ENCODE measurements around the gene PLD1.
"Not testable (repeated sequence)": the region's sequence is repeated elsewhere in the genome, so short reads cannot be mapped to it uniquely, and the experiment has no call there.

Gene PLD1

DNA sequence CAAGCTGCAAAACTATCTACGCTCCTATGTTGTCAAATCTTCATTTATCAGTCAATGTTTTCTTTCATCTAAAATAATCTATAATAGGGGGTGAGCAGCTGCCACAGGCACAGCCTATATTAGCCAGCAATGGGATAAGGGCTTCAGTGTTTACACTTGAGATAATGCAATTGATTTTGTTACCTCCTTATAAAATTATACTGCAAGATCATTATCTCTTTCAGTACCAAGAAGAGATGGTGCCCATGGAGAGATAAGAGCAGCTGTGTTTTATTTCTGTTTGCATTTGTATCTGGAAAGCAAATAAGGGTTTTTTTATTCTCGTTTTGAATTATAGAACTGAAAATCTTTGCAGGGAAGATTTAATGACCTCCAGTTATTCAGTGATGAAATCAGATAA is 68.9 kb downstream of the PLD1 start:
- DNase-seq: no peak

DNA sequence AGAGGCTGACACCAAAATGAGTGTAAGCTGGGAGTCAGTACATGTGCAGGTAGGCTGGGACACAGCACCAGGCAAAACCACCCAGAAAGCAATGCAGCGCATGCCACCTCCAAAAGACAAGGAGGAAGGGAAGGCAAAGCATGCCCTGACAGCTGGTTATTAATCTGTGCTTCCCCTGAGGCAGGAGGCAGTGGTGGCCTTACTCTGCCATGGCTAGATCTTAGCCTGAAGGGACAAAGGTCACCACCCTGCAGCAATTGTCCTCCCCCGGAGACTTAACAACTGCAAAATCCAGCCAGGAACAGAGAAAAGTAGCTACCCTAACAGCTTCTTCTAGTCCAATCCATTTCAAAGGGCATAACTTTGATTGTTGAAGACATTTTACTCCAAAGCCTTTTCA is 73.7 kb downstream of the PLD1 start:
- no peak for DNase-seq

DNA sequence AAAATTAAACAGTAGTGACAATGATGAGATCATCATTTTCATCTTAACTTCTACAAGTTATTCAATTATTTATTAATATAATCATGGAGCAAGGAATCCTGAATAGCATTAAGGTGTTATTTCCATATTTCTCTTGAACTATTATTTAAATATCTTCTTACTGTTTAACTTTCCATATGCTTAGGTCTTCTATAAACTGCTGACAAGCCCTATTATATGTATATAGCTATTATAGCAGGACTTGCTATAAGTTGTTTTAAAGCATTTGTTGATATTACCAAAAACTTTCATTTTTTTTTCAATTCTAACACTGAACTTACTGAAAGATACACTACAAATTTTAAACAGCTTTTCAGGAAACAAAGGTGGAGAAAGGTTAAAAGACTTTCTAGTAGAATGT is 76.7 kb downstream of the PLD1 start:
- no peak for DNase-seq

DNA sequence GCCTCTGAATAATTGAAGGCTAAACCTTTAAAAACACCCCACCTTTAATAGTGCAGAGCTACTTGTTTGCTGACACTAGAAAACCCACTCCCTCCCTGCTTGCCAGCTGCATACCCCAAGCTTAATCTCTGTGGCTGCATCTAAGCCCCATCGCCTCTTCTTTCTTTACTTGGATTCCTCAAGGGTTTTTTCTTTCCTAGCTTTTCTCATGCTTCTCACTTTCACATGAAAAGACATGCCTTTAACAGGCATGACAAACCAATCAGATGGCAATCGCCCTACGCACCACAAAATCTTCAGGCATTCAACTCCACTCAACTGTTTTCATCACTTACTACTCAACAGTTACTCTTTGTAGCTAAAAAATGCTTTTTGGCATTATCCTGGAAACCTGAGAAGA is 77.5 kb downstream of the PLD1 start:
- DNase-seq: no peak

DNA sequence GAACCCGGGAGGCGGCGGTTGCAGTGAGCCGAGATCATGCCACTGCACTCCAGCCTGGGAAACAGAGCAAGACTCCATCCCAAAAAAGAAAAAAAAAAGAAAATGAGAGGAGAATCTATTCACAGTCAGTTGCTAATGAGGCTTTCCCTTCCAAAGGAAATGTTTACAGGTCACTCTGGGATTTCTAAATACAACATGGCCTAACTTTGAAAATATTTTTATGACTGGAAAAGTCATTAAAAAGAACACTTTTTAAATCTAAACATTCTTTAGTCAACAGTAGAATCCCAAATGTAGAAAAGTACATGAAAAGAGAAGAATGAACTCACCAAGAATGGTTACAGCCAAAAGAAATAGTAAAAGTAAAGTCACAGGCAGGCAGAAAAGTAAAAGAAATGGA is 78.6 kb downstream of the PLD1 start:
- DNase-seq: no peak

DNA sequence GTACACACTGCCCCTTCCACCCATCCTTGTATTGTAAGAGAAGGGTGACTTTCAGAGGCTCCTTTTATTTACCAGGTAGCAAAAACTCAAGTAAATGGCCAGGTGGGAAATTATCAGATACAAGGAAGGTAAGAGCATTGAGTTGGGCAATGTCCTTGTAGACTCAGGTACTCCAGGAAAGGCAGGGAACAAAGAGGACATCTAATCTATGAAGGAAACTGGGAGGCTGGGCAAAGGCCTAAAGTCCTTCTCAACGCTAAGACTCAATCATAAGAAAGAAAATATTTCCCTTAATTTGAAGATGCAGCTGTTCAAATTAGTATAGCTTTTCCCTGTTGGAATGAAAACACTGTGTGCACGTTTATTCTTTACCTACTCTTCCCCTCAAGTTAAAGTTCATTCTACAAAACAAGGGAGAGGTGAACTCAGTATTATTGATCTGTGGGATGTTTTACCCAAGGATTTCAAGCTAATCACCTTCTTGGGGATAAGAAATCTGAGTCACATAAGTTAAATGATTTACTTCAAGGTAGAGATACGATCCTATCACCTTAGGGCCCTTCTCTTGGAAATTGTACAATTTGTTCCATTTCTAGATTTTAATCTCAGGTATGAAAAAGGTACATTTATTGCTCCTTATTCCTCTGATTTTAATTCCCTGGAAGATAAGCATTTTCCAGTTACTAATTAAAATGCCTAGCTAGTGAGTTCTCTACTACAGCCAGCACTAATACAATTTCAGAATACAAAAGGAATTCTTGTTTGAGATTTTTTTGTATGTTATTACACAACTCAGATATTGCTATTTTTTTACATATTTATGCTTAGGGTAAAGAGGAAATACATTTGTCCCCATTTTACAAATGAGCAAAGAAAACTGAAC is 80.6 kb downstream of the PLD1 start:
- no peak for DNase-seq

DNA sequence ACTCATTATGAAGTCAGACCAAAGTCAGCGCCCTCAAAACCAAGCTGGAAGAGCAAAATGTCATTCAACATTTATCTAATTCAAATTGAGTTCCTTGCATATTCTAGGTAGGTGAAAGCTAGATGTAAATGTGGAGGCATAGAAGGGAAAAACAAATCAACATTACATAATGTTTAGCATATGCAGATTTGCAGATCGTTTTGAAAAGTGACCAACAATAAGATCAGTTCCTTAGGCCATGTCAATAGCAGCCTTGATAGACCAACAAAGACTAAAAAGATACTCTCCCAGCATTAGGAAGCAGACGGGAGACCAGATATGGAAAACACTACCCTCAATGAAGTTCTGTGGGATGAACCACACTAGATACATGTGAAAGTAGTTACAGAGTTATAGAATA is 83.0 kb downstream of the PLD1 start:
- DNase-seq: no peak

DNA sequence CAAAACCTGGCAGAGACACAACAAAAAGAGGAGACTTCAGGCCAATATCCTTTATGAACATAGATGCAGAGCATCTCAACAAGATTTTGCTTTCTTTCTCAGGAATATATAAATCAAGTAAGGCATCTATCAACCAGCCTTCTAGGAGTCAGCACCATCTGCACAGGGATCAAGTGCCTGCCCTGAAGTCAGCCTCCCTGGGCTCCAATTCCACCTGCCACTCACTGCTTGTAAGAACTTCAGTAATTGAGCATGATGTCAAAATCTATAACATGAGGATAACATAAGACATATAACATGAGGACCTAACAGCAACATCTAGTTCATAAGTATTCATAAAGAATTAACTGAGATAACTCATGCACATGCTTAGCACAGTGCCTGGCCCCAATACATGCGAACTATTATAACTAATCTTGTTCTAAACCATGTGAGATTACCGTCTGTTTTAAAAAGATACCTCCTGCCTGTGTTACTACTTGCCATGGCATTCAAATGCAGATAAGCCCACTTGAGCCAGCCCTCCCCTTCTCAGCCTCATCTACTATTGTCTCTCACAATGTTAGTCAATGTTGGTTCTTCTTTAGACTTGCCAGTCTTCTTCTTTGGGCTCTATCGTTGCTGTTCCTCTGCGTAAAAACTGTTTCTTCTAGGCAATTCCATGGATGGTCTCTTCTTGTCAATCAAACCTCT is 91.6 kb downstream of the PLD1 start:
- DNase-seq: no peak

DNA sequence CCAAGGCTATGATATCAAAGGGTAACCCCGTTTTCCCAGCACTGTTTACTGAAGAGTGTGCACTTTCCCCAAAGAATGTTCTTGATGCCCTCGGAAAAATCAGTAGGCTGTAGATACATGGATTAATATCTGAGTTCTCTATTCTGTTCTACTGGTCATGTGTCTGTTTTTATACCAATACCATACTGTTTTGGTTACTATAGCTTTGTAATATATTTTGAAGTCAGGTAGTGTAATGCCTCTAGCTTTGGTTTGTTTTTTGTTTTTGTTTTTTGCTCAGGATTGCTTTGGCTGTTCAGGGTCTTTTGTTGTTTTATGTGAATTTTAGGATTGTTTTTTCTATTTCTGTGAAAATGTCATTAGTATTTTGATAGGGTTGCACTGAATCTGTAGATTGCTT is 95.1 kb downstream of the PLD1 start:
- no peak for DNase-seq

DNA sequence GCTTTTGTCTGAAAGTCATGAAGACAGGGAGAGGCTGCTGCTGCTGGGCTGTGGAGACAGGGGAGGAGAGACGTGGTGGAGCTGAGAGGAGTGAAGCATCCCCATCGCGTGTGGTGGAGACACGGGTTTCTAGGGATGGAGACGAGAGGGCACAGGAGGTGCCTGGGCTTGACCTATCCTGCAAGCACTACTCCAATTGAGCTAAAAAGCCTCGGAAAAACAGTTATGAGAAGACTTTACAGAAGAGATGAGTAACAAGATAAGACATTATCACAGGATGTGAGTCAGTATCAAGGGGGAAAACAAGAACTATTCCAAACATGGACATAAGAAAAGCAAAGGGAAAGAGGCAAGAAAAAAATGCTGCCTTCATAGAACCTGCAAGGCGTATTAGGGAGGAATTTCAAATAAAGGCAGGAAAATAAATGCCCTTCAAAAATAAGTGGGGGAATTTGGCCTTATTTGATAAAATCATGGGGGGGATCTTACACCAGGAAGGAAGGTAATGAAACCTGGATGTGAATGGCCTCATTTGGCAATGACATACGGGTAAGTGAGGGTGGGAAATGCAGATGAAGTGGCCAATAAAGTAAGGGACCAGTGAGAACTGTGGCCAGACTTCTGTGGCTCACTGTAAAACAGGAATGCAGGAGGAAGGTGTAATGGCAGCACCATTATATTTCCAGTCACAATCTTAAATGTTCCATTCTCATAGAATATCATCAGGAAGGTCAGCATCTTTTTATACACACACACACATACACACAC is 97.9 kb downstream of the PLD1 start:
- DNase-seq: no peak

DNA sequence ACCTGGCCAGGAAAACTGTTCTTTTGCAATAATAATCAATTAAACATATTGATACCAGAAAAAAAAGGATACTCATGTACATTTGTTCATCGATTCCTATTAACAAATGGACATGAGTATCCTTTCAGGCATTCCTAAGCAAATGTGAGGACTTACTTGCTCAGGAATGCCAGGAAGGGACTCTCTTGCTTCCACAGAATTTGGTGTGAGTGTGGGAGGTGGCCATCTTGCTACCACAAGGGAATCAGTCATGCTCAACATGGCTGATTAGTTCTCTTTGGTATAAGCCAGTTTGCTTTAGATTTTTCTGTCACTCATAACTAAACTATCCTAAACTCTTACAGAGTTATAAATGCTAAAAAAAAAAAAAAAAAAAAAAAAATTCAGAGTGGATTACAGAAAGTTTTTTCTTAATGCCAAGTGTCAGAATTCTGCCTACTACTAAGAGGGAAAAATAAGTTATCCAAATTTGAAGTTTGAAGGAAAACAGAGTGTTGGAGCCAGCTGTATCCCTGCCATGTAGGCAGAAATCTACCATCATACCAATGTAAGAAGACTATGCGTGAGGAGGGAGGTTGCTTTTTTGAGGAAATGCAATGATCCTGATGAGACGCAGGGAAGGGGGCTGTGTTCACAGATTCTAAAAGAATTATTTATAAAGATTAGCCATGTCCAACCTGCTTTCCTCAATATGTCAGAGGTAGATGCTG is 98.7 kb downstream of the PLD1 start:
- DNase-seq: no peak

DNA sequence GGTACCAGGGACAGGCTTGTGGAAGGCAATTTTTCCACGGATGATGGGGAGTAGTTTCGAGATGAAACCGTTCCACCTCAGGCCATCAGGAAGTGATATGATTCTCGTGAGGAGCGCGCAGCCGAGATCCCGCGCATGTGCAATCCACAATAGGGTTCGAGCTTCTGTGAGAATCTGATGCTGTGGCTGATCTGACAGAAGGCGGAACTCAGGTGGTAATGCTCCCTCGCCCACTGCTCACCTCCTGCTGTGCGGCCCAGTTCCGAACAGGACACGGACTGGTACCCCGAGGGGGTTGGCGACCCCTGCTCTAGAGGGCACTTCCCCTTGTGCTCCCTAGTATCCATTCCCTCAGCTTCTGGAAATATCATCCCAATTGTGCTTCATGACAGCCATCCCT is 99.9 kb downstream of the PLD1 start:
- no peak for DNase-seq

DNA sequence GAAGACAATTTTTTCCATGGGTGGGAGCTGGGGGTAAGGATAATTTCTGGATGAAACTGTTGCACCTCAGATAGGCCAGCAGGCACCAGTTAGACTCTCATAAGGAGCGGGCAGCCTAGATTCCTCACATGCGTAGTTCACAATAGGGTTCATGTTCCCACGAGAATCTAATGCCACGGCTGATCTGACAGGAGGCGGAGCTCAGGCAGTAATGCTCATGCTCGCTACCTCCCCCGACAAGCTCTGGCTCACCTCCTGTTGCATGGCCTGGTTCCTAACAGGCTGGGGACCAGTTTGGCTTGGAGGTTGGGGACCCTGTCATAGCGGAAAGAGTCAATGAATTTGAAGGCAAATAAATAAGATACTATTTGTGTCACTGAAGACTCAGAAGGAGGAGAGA is 105.5 kb downstream of the PLD1 start:
- DNase-seq: no peak

DNA sequence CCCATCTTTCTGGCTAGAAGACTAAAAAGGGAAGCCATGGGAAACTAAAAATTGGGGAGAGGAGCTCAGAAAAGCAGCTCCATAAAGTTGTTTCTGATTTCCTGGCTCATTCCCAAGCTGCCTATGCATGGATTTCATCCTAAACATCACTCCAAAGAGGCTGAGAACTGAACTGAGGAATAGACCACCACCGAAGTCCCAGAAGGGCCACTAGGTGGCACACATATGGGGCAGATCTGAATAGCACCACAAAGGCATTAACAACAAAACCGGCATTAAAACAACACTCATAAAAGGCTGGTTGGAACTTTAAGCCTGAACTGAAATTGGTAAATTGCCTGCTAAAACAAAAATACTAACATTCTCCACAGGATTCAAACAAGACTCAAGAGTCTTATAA is 106.3 kb downstream of the PLD1 start:
- DNase-seq: no peak

DNA sequence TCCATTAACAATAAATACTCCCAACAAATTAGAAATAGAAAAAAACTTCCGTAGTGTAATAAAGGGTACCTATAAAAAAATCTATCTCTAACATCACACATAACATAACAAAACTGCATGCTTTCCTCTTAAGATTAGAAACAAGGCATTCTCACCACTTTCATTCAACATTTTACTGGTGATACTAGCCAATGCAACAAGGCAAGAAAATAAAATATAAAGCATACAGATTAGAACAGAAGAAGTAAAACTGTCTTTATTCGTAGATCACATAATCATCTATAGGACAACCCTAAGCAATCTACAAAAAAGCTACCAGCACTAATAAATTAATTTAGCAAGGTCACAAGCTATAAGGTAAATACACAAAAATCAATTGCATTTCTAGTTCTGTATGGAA is 107.1 kb downstream of the PLD1 start:
- no peak for DNase-seq

DNA sequence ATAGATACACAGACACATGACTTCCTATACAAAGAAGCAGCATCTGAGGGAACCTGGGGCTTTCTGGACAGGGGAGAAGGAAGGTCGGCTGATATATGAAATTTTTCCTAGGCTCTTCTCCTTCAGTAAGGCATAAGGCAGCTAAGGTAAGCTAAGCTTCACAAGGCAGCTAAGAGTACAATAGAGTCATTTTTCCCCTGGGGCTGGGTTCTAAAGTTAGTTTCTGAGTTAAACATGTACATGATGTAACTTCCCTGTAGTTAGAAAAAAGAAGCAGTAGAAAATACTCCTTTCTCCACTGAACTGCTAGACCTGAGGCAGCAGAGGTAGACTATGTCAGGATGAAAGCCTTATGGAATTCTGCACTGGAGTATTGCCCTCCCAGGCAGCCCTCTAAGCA is 109.6 kb downstream of the PLD1 start:
- DNase-seq: no peak

DNA sequence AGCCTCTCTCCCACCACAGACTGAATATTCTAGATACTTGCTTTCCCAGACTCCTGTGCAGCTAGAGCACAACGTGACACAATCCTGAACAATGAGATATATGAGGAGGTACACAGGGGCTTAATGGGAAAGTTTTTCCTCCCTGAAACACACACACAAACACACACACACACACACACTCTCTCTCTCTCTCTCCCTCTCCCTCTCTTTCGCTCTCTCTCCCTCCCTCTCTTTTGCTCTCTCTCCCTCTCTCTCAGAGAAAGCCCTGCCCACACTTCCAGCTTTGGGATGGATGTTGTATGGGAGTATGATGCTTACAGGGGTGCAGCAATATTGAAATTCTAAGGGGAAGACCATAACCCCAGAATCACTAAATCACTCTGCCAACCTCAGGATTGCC is 110.1 kb downstream of the PLD1 start:
- DNase-seq: no peak

DNA sequence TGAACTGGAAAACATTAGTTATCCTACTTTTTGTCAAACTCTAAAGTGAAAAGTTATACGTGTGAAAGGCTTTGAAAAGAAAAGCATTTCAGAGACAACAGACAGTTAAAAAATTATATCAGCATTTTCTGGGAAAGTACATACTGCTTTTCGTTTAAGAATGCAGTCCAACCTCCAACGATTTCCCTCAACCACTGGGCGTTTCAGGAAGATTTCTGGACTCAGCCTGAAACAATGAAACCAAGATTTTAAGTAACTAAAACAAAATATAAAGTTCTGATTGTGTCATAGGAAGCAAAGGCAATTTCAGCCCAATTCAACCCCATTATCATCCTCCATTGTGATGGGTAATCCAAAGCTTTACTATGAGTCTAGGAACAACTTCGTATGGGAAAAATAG is 110.7 kb downstream of the PLD1 start:
- no peak for DNase-seq

DNA sequence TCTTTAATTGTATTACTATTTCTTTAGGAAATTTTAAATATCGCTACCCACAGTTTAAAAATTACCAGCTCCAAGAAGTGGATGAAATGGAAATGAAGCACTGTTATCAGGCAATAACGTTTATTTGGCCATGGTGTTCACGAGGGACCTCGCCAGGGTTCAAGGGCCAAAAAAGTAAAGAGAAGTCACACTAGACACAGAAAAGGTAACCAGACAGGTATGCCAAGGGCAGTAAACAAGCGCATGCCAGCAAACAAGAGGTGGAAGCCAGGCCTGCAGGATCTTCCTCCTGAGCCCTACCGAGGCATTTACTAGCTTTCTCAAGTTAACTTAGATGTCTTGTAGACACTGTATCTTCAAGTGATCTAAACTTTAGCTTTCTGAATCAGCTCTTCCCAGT is 113.5 kb downstream of the PLD1 start:
- DNase-seq: no peak

DNA sequence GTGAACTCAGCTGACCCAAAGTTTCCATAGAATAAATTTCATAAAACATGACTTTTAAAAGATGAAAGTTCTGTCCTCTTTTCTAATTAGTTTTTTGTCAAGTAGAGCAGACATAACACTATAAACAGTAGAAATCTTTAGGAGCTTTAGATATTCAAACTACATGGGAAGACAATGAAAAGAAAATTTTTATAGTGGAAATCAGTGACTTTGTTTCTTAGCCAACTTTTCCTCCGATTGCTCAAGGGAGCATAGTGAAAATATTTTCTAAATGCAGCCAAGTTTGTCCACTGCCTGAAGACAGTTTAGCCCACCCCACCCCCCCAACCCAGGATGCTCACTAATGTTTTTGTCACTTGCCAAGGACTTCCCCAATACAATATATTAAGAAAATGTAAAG is 114.9 kb downstream of the PLD1 start:
- no peak for DNase-seq

DNA sequence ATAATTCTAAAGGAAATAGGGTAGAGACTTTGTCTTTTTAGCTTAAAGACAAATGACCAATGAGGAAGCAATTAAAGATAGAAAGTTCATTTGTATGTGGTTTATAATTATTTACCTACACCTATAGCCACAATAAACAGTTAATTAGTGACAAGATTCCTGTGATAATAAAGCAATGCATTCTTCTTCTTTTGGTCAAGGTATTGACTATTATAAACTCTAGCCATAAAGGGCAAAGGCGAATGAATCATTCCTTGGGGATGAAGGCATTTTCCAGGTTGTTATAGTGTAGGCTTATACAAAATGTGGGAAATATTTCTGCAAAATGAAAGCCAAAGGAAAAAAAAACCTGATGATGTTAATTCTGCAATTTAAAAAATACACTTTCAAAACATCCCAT is 115.4 kb downstream of the PLD1 start:
- DNase-seq: no peak

DNA sequence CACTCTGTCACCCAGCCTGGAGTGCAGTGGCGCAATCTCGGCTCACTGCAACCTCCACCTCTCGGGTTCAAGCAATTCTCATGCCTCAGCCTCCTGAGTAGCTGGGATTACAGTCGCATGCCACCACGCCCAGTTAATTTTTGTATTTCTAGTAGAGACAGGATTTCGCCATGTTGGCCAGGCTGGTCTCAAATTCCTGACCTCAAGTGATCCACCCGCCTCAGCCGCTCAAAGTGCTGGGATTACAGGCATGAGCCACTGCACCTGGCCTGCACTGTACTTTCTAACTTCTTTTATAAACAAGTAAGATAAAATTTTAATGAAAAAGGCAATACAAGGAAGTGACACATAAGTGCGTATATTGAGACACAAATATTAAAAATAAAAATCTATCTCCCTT is 117.7 kb downstream of the PLD1 start:
- not testable (repeated sequence) for DNase-seq

DNA sequence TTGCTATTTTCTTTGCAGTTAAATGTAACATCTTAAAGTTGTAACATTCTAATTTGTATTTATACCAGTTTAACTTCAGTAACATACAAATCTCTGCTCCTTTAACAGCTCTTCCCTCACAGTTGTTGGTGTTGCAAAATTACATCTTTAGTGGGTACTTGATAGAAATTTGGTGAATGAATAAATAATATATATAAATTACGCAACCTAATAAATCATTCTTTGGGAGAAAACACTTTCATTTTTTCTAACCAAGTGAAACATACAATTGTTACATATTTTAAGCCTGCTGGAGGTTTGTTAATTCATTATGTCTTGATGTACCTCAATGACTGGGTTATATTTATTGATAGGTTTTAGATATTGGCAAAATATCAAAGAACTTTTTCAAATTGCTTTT is 118.8 kb downstream of the PLD1 start:
- no peak for DNase-seq

All from activated gamma-delta T cell treated with Interleukin-2 at 50 U/mL for 16 hours (primary cell).